ENCODE results near the gene SLC43A1. TPM values are rescaled to one million over a fixed set of nuclear protein-coding genes. Genes with fewer than 3 reads are reported as not detected.
A peak's percentile ranks its signal among the peaks of the same experiment; 100 is the strongest.

The SLC43A1 gene
- polyA plus RNA-seq, 1 experiment = 14.6 TPM

- no peaks in the 10 kb centered on the region; the same call in 1 of the 2 replicates for H3K9me3 ChIP-seq (ENCODE audit: control insufficient read depth, insufficient read depth, low read length)
- TF ChIP-seq, protein P1, sequence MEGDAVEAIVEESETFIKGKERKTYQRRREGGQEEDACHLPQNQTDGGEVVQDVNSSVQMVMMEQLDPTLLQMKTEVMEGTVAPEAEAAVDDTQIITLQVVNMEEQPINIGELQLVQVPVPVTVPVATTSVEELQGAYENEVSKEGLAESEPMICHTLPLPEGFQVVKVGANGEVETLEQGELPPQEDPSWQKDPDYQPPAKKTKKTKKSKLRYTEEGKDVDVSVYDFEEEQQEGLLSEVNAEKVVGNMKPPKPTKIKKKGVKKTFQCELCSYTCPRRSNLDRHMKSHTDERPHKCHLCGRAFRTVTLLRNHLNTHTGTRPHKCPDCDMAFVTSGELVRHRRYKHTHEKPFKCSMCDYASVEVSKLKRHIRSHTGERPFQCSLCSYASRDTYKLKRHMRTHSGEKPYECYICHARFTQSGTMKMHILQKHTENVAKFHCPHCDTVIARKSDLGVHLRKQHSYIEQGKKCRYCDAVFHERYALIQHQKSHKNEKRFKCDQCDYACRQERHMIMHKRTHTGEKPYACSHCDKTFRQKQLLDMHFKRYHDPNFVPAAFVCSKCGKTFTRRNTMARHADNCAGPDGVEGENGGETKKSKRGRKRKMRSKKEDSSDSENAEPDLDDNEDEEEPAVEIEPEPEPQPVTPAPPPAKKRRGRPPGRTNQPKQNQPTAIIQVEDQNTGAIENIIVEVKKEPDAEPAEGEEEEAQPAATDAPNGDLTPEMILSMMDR (IDR thresholded peaks at IDR 0.05; ENCODE audit: low read depth, low read length) = no peak
- H3K4me3 ChIP-seq (ENCODE audit: low read depth, low read length) = no peak overlapping the region
- H3K27me3 ChIP-seq (ENCODE audit: control insufficient read depth, insufficient read depth, low read length) = no peaks in the 10 kb centered on the region
- ChIA-PET CTCF (interaction anchor here (1.5 to 1.7 kb wide), 3 partner anchors 15 to 94 kb away, joined by 3 to 16 read pairs (median 4); partner anchors contain the start of gene UBE2L6), POLR2A (no interaction called here)
- no peak for DNase-seq (ENCODE audit: low read depth, low spot score)
- no peak overlapping the region for H3K27ac ChIP-seq (ENCODE audit: low read depth, low read length)
Observed at GRCh38 chr11:57552479-57552878, 37.0 kb upstream of the SLC43A1 start.

DNA sequence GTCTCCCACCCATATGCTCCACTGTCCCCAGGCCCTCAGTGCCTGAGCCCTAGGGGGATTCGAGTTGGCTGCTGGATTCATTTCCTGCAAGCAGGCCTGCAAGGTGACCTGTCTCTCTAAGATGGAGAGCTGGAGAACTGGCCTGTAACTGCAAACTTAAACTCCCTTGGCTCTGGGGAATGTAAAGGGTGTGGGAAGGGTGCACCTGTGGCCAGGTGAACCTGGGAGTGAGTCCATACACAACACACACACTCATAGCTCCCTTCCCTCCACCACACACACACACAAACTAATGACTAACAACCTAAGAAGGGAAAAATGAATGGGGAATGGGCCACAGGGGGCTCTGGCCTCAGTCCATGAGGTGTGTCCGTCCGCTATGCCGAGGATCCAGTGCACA, 36.4 kb upstream of the SLC43A1 start:
- no peak overlapping the region for H3K4me3 ChIP-seq (ENCODE audit: low read depth, low read length)
- H3K9me3 ChIP-seq (ENCODE audit: control insufficient read depth, insufficient read depth, low read length) = no peaks in the 10 kb centered on the region; the same call in 1 of the 2 replicates
- ChIA-PET POLR2A (no interaction called here), CTCF (interaction anchor here (1.6 to 1.7 kb wide), 2 partner anchors 92 to 94 kb away, joined by 4 to 16 read pairs; no protein-coding TSS in a partner anchor)
- TF ChIP-seq, protein P1 (IDR thresholded peaks at IDR 0.05; ENCODE audit: low read depth, low read length) = no peak
- H3K27me3 ChIP-seq (ENCODE audit: control insufficient read depth, insufficient read depth, low read length) = no peaks in the 10 kb centered on the region
- DNase-seq (ENCODE audit: low read depth, low spot score) = no peak
- H3K27ac ChIP-seq (ENCODE audit: low read depth, low read length) = no peak overlapping the region

DNA sequence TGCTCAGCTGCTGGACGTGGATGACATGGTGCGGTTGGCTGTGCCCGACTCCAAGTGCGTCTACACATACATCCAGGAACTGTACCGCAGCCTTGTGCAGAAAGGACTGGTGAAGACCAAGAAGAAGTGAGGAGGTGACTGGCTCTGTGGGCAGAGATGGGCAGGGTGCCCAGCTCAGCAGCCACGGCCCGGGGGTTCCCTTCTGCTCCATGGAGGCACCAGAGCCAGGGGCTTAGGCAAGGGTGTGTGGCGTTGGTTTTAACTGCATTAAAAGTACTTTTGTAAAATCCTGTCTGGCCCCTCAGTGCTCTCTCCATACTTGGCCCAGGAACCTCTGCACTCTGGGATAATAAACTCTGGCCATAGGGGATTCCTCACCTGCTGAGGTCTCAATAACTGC, 34.5 kb upstream of the SLC43A1 start:
- Histone ChIP-seq H3K4me3 (ENCODE audit: low read depth, low read length) (no peak overlapping the region), H3K27ac (ENCODE audit: low read depth, low read length) (no peak overlapping the region), H3K27me3 (ENCODE audit: control insufficient read depth, insufficient read depth, low read length) (no peaks in the 10 kb centered on the region), H3K9me3 (ENCODE audit: control insufficient read depth, insufficient read depth, low read length) (no peaks in the 10 kb centered on the region; the same call in 1 of the 2 replicates)
- ChIA-PET CTCF (interaction anchor here (0.9 to 1.6 kb wide), 2 partner anchors 9 to 91 kb away, joined by 3 to 6 read pairs; no protein-coding TSS in a partner anchor), POLR2A (no interaction called here)
- no peak for DNase-seq (ENCODE audit: low read depth, low spot score)
- TF ChIP-seq, protein P1 (IDR thresholded peaks at IDR 0.05; ENCODE audit: low read depth, low read length) = no peak

- Histone ChIP-seq H3K4me3 (ENCODE audit: low read depth, low read length) (no peak overlapping the region), H3K9me3 (ENCODE audit: control insufficient read depth, insufficient read depth, low read length) (no peaks in the 10 kb centered on the region), H3K27me3 (ENCODE audit: control insufficient read depth, insufficient read depth, low read length) (peaks cover 3% of the 10 kb centered on the region), H3K27ac (ENCODE audit: low read depth, low read length) (no peak overlapping the region)
- ChIA-PET POLR2A (no interaction called here), CTCF (interaction anchor here (1.3 to 2.1 kb wide), 3 partner anchors 18 to 97 kb away, joined by 3 to 23 read pairs (median 6); no protein-coding TSS in a partner anchor)
- no peak for DNase-seq (ENCODE audit: low read depth, low spot score)
- TF ChIP-seq, protein P1 (IDR thresholded peaks at IDR 0.05; ENCODE audit: low read depth, low read length) = no peak
Observed at GRCh38 chr11:57547854-57548377, 32.4 kb upstream of the SLC43A1 start.

DNA sequence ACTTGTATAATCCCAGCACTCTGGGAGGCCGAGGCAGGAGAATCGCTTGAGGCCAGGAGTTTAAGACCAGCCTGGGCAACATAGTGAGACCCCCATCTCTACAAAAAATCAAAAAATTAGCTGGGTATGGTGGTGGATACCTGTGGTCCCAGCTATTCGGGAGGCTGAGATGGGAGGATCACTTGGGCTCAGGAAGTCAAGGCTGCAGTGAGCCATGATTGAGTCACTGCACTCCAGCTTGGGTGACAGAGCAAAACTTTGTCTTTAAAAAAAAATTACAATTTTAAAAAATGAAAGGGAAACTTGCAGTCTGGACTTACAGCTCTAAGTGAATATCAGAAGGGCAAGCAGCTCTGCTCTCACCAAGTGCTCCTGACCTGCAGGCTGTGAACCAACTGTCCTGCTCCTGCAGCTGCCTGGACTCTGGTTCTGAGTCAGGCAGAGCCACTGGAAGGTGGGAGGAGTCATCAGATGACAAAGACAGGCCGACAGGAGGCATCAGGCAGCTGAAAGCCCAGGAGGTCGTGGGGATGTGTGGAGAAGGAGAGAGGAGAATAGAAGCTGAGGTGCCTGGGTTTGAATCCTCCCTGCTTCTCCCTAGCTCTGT, 31.5 kb upstream of the SLC43A1 start:
- ChIA-PET CTCF (interaction anchor here (0.9 to 2.1 kb wide), 6 partner anchors 19 to 201 kb away, joined by 3 to 23 read pairs (median 4); no protein-coding TSS in a partner anchor), POLR2A (no interaction called here)
- TF ChIP-seq, protein P1 (IDR thresholded peaks at IDR 0.05; ENCODE audit: low read depth, low read length) = peak; percentile 34
- Histone ChIP-seq H3K4me3 (ENCODE audit: low read depth, low read length) (no peak overlapping the region), H3K27ac (ENCODE audit: low read depth, low read length) (no peak overlapping the region), H3K27me3 (ENCODE audit: control insufficient read depth, insufficient read depth, low read length) (peaks cover 8% of the 10 kb centered on the region), H3K9me3 (ENCODE audit: control insufficient read depth, insufficient read depth, low read length) (no peaks in the 10 kb centered on the region)
- no peak for DNase-seq (ENCODE audit: low read depth, low spot score)

All from AG04450 (cell line).